Keratinocyte (primary cell): ENCODE results near the gene ELMO3. TPM values are rescaled to one million over a fixed set of nuclear protein-coding genes. Genes with fewer than 3 reads are reported as not detected.

Experiments
- DNase-seq: peaks from one replicate; pipeline ENCODE4 v3.0.0-alpha.2; 2011; ENCODE audit warnings: low read depth, missing footprints, low spot score
- FAIRE-seq: peaks from 2 replicates; lab custom pipeline; 2011; peaks lifted over from hg19 to GRCh38; lab: Jason Lieb, UNC
- H2AFZ ChIP-seq: 2 replicates; pipeline ENCODE4 v1.6.0; 2012; ENCODE audit warnings: low read length, control low read depth, inconsistent platforms; ENCODE audit not compliant: control insufficient read depth
- H3K27ac ChIP-seq: 2 replicates; pipeline ENCODE4 v1.5.1; 2011; ENCODE audit warnings: low read length; ENCODE audit not compliant: control insufficient read depth, insufficient read depth
- H3K27me3 ChIP-seq: 3 replicates; pipeline ENCODE4 v1.6.0; 2011; ENCODE audit warnings: low read length; ENCODE audit not compliant: control insufficient read depth, insufficient read depth; ENCODE audit errors: extremely low read depth
- H3K36me3 ChIP-seq, 2 experiments: 2 replicates in 1 of 2; 3 replicates in 1 of 2; pipeline ENCODE4 v1.5.1; 2011; ENCODE audit warnings: low read length in 2 of 2, mild to moderate bottlenecking in 1 of 2; ENCODE audit not compliant: control insufficient read depth in 2 of 2, insufficient read depth in 2 of 2; ENCODE audit errors: extremely low read depth in 1 of 2
- H3K4me1 ChIP-seq: 3 replicates; pipeline ENCODE4 v1.5.1; 2011; ENCODE audit warnings: low read length; ENCODE audit not compliant: control insufficient read depth, insufficient read depth; ENCODE audit errors: extremely low read depth
- H3K4me2 ChIP-seq: 3 replicates; pipeline ENCODE4 v1.6.0; 2011; ENCODE audit warnings: low read depth, low read length; ENCODE audit not compliant: control insufficient read depth, insufficient read depth; ENCODE audit errors: extremely low read depth
- H3K4me3 ChIP-seq, 3 experiments: fragments of 200-600 bp in 1 of 3; sonication (generic) in 1 of 3; 2 replicates in 2 of 3; 3 replicates in 1 of 3; pipeline ENCODE4 v1.5.1; 2011 to 2016; ENCODE audit warnings: low read length in 3 of 3, mild to moderate bottlenecking in 3 of 3, control low read depth in 2 of 3, inconsistent platforms in 1 of 3, low read depth in 1 of 3, mixed read lengths in 1 of 3, mixed run types in 1 of 3, moderate library complexity in 1 of 3; ENCODE audit not compliant: control insufficient read depth in 2 of 3, insufficient read depth in 2 of 3; ENCODE audit errors: extremely low read depth in 1 of 3
- H3K79me2 ChIP-seq: 2 replicates; pipeline ENCODE4 v1.6.0; 2012; ENCODE audit warnings: low read length; ENCODE audit not compliant: control insufficient read depth, insufficient read depth
- H3K9ac ChIP-seq: 3 replicates; pipeline ENCODE4 v1.6.0; 2011; ENCODE audit warnings: low read length; ENCODE audit not compliant: control insufficient read depth, insufficient read depth; ENCODE audit errors: extremely low read depth
- H3K9me1 ChIP-seq: 3 replicates; pipeline ENCODE4 v1.6.0; 2011; ENCODE audit warnings: low read length; ENCODE audit not compliant: control insufficient read depth, insufficient read depth; ENCODE audit errors: extremely low read depth
- H3K9me3 ChIP-seq: 2 replicates; pipeline ENCODE4 v1.5.1; 2012; ENCODE audit warnings: low read depth, low read length; ENCODE audit not compliant: control insufficient read depth
- H4K20me1 ChIP-seq: 3 replicates; pipeline ENCODE4 v1.6.0; 2011; ENCODE audit warnings: low read length; ENCODE audit not compliant: control insufficient read depth, insufficient read depth; ENCODE audit errors: extremely low read depth
- EZH2 ChIP-seq: IDR thresholded peaks from one replicate; pipeline ENCODE4 v1.6.1; 2012; ENCODE audit warnings: inconsistent platforms, mild to moderate bottlenecking, low read length, moderate library complexity
- dilution Hi-C: fragments of 300-500 bp; cut with MboI; formaldehyde crosslinking; loops from one replicate; pipeline ENCODE4 v1.7.0; 2020; ENCODE audit warnings: low sequenced_read_pairs; ENCODE audit not compliant: extremely low pct_ligation_motif_present
- polyA plus RNA-seq, 5 experiments: library from polyadenylated mRNA; depleted of rRNA in 3 of 5; stranded (reverse) in 3 of 5; stranded (forward) in 1 of 5; unstranded in 1 of 5; fragments of >200 nt; gene quantifications; 1 replicate in 1 of 5; 2 replicates in 3 of 5; 3 replicates in 1 of 5; pipeline versions ENCODE4 v1.2.1 to v1.2.3, GENCODE V29; 2011 to 2012; ENCODE audit warnings: missing spikeins in 2 of 5, low read depth in 1 of 5, low replicate concordance in 1 of 5
- TF ChIP-seq, protein P1 (sequence below), 3 experiments: IDR thresholded peaks in 1 of 3; conservative IDR thresholded peaks in 1 of 3; optimal IDR thresholded peaks in 1 of 3; 2 replicates in 2 of 3; 3 replicates in 1 of 3; pipeline versions ENCODE3 to v1.5.1; 2011; ENCODE audit warnings: low read length in 3 of 3, mild to moderate bottlenecking in 3 of 3, moderate library complexity in 2 of 3, control low read depth in 1 of 3, inconsistent platforms in 1 of 3; ENCODE audit not compliant: insufficient read depth in 2 of 3; ENCODE audit errors: extremely low read depth in 1 of 3

ELMO3 gene
- polyA plus RNA-seq, 1 donor (not counting 4 experiments of a cell fraction or from before 2014, with no cell fraction given) = 21.0 TPM

- no peak overlapping the region for H3K9ac ChIP-seq
- H3K4me3 ChIP-seq = no peak overlapping the region
- no peak overlapping the region for H3K27ac ChIP-seq
- H3K79me2 ChIP-seq = peaks cover 18% of the 10 kb centered on the region
- H3K36me3 ChIP-seq = peaks cover 2 to 5% of the 10 kb centered on the region in 2 experiments
- peaks cover 4% of the 10 kb centered on the region for H4K20me1 ChIP-seq
- H3K4me1 ChIP-seq = peaks cover 20% of the 10 kb centered on the region
- H3K9me3 ChIP-seq = no peaks in the 10 kb centered on the region
- no peaks in the 10 kb centered on the region for H3K27me3 ChIP-seq
- dilution Hi-C loops = no loop called here
- DNase-seq = no peak
- no peak overlapping the region for H3K4me2 ChIP-seq
- H3K9me1 ChIP-seq = peaks cover 4% of the 10 kb centered on the region
- TF ChIP-seq EZH2 = no peak
- TF ChIP-seq, protein P1, sequence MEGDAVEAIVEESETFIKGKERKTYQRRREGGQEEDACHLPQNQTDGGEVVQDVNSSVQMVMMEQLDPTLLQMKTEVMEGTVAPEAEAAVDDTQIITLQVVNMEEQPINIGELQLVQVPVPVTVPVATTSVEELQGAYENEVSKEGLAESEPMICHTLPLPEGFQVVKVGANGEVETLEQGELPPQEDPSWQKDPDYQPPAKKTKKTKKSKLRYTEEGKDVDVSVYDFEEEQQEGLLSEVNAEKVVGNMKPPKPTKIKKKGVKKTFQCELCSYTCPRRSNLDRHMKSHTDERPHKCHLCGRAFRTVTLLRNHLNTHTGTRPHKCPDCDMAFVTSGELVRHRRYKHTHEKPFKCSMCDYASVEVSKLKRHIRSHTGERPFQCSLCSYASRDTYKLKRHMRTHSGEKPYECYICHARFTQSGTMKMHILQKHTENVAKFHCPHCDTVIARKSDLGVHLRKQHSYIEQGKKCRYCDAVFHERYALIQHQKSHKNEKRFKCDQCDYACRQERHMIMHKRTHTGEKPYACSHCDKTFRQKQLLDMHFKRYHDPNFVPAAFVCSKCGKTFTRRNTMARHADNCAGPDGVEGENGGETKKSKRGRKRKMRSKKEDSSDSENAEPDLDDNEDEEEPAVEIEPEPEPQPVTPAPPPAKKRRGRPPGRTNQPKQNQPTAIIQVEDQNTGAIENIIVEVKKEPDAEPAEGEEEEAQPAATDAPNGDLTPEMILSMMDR (optimal IDR thresholded peaks at IDR 0.05 in 1 of 3, IDR thresholded peaks at IDR 0.05 in 1 of 3, conservative IDR thresholded peaks at IDR 0.05 in 1 of 3; ENCODE audit: extremely low read depth in 1 of 3, insufficient read depth in 2 of 3, low read length in 3 of 3) = no peak
- no peak overlapping the region for H2AFZ ChIP-seq
- no peak for FAIRE-seq
Observed at GRCh38 chr16:67188798-67189197, 10.1 kb upstream of the ELMO3 start.

GRCh38 chr16:67190041-67190440 is 8.9 kb upstream of the ELMO3 start, which contains the start of gene EXOC3L1:
Gene EXOC3L1, minus strand, starts transcription at chr16:67190136. Its CDS starts 460 bp downstream, at chr16:67189676.
- Histone ChIP-seq H3K4me1 (peaks cover 18% of the 10 kb centered on the region), H3K27ac (no peak within 1 kb of the TSS), H3K9me3 (no peaks in the 10 kb centered on the region), H4K20me1 (peaks cover 4% of the 10 kb centered on the region), H2AFZ (no peak within 1 kb of the TSS), H3K4me2 (no peak within 1 kb of the TSS), H3K27me3 (no peaks in the 10 kb centered on the region), H3K9me1 (peaks cover 4% of the 10 kb centered on the region), H3K9ac (no peak within 1 kb of the TSS), H3K4me3 (no peak within 1 kb of the TSS), H3K36me3 (peaks cover 13 to 17% of the 10 kb centered on the region in 2 experiments), H3K79me2 (peaks cover 31% of the 10 kb centered on the region)
- FAIRE-seq (no peak), DNase-seq (no peak)
- TF ChIP-seq, protein P1 (optimal IDR thresholded peaks at IDR 0.05 in 1 of 3, IDR thresholded peaks at IDR 0.05 in 1 of 3, conservative IDR thresholded peaks at IDR 0.05 in 1 of 3; ENCODE audit: extremely low read depth in 1 of 3, insufficient read depth in 2 of 3, low read length in 3 of 3) = no peak
- TF ChIP-seq EZH2 = no peak
- dilution Hi-C loops = no loop called here
